ENCODE results near the gene CCNA2. TPM values are rescaled to one million over a fixed set of nuclear protein-coding genes. Genes with fewer than 3 reads are reported as not detected.

Gene CCNA2
- 5.1 TPM for polyA plus RNA-seq (2012; ENCODE audit: insufficient read depth, insufficient read length, low read depth)

GRCh38 chr4:121823505-121824170 lies at the start of gene CCNA2:
Gene CCNA2 (minus strand): TSS chr4:121823883. CDS start chr4:121823628, 255 bp downstream.
- peak; percentile 96 for DNase-seq
- no peak; the same call in 1 of the 2 replicates for TF ChIP-seq CTCF (IDR thresholded peaks at IDR 0.05; ENCODE audit: low read depth, low read length)
- H3K4me3 ChIP-seq (ENCODE audit: low read depth, low read length), result peak within 1 kb of the TSS; percentile 80
- no peaks in the 10 kb centered on the region for H3K4me1 ChIP-seq
- no peaks in the 10 kb centered on the region for H3K9me3 ChIP-seq
- H3K27me3 ChIP-seq, result no peaks in the 10 kb centered on the region
- H3K36me3 ChIP-seq, result peaks cover 36% of the 10 kb centered on the region

GRCh38 chr4:121869841-121870822 lies 46.4 kb upstream of the CCNA2 start, which contains the start of gene BBS7:
Gene BBS7 (minus strand): TSS chr4:121870474. CDS start chr4:121870313, 161 bp downstream.
- Histone ChIP-seq H3K4me1 (no peaks in the 10 kb centered on the region), H3K9me3 (no peaks in the 10 kb centered on the region)
- peak; percentile 99 for DNase-seq

GRCh38 chr4:121863799-121864198 lies 40.1 kb upstream of the CCNA2 start:
- peaks cover 3% of the 10 kb centered on the region; the same call in 1 of the 2 replicates for H3K36me3 ChIP-seq
- no peak overlapping the region for H3K4me3 ChIP-seq (ENCODE audit: low read depth, low read length)

More at GRCh38 chr4:121869841-121870822, 46.4 kb upstream of the CCNA2 start, which contains the start of gene BBS7:
- Histone ChIP-seq H3K4me3 (ENCODE audit: low read depth, low read length) (peak within 1 kb of the TSS; percentile 88), H3K27me3 (no peaks in the 10 kb centered on the region; the same call in 1 of the 2 replicates), H3K36me3 (no peaks in the 10 kb centered on the region)
- no peak for TF ChIP-seq CTCF (IDR thresholded peaks at IDR 0.05; ENCODE audit: low read depth, low read length)

GRCh38 chr4:121861426-121861825 lies 37.7 kb upstream of the CCNA2 start:
- TF ChIP-seq CTCF (IDR thresholded peaks at IDR 0.05; ENCODE audit: low read depth, low read length), result no peak
- DNase-seq, result no peak
- Histone ChIP-seq H3K4me1 (no peaks in the 10 kb centered on the region), H3K36me3 (peaks cover 3% of the 10 kb centered on the region; the same call in 1 of the 2 replicates), H3K4me3 (ENCODE audit: low read depth, low read length) (no peak overlapping the region), H3K27me3 (no peaks in the 10 kb centered on the region), H3K9me3 (no peaks in the 10 kb centered on the region)

More at GRCh38 chr4:121863799-121864198, 40.1 kb upstream of the CCNA2 start:
- Histone ChIP-seq H3K4me1 (no peaks in the 10 kb centered on the region), H3K27me3 (no peaks in the 10 kb centered on the region), H3K9me3 (no peaks in the 10 kb centered on the region)
- no peak for DNase-seq
- TF ChIP-seq CTCF (IDR thresholded peaks at IDR 0.05; ENCODE audit: low read depth, low read length), result no peak

GRCh38 chr4:121860121-121860520 lies 36.4 kb upstream of the CCNA2 start:
- H3K4me1 ChIP-seq, result no peaks in the 10 kb centered on the region
- DNase-seq, result no peak
- no peaks in the 10 kb centered on the region for H3K27me3 ChIP-seq
- no peaks in the 10 kb centered on the region for H3K9me3 ChIP-seq
- no peak for TF ChIP-seq CTCF (IDR thresholded peaks at IDR 0.05; ENCODE audit: low read depth, low read length)
- H3K36me3 ChIP-seq, result peaks cover 3% of the 10 kb centered on the region; the same call in 1 of the 2 replicates
- H3K4me3 ChIP-seq (ENCODE audit: low read depth, low read length), result no peak overlapping the region

Measured in BE2C (cell line).